SK-N-SH (cell line): ENCODE data around the gene DARS2. TPM values are rescaled to one million over a fixed set of nuclear protein-coding genes. Genes with fewer than 3 reads are reported as not detected.

ENCODE experiments used
- CTCF ChIA-PET: fragments of 300-600, 350-600 bp; formaldehyde crosslinking; extraction: SDS; loops from one replicate; lab custom pipeline; 2021; lab: Yijun Ruan, JAX
- POLR2A ChIA-PET: fragments of 350-600 bp; sonication (Branson Sonifier 250); formaldehyde crosslinking; extraction: SDS; loops from one replicate; lab custom pipeline; 2020; ENCODE audit warnings: antibody characterized with exemption, inconsistent platforms; lab: Yijun Ruan, JAX
- DNase-seq: peaks from one replicate; pipeline ENCODE4 v3.0.0; 2012
- H2AFZ ChIP-seq: fragments of 200-600 bp; sonication (generic); 2 replicates; pipeline ENCODE4 v1.8.1; 2016; ENCODE audit warnings: antibody characterized with exemption, mild to moderate bottlenecking, low read depth
- H3F3A ChIP-seq: fragments of 200-600 bp; sonication (generic); replicated peaks from 2 replicates; pipeline ENCODE3; 2016; ENCODE audit warnings: antibody characterized with exemption, mild to moderate bottlenecking; ENCODE audit not compliant: insufficient read depth
- H3K27ac ChIP-seq, 2 experiments: fragments of 200-500 bp in 1 of 2; fragments of 200-600 bp in 1 of 2; sonication (Bioruptor generic) in 1 of 2; sonication (generic), shearing (Covaris generic) in 1 of 2; 2 replicates each; pipeline versions ENCODE4 v1.5.1 to v1.6.1; 2014 to 2016; ENCODE audit warnings: low read depth in 2 of 2, inconsistent platforms in 1 of 2, low read length in 1 of 2, mild to moderate bottlenecking in 1 of 2, mixed read lengths in 1 of 2
- H3K27me3 ChIP-seq: fragments of 200-600 bp; sonication (generic), shearing (Covaris generic); 2 replicates; pipeline ENCODE4 v1.6.1; 2016; ENCODE audit warnings: mixed run types; ENCODE audit not compliant: insufficient read depth
- H3K36me3 ChIP-seq, 2 experiments: fragments of 200-500 bp in 1 of 2; fragments of 200-600 bp in 1 of 2; sonication (Bioruptor generic) in 1 of 2; sonication (generic) in 1 of 2; replicated peaks in 1 of 2; 2 replicates each; pipeline versions ENCODE3 to v1.5.1; 2014 to 2016; ENCODE audit warnings: low read length in 1 of 2, mild to moderate bottlenecking in 1 of 2; ENCODE audit not compliant: insufficient read depth in 2 of 2, control insufficient read depth in 1 of 2
- H3K4me1 ChIP-seq, 2 experiments: fragments of 200-500 bp in 1 of 2; fragments of 200-600 bp in 1 of 2; sonication (Bioruptor generic) in 1 of 2; sonication (generic), shearing (Covaris generic) in 1 of 2; 2 replicates each; pipeline versions ENCODE4 v1.5.1 to v1.6.1; 2014 to 2016; ENCODE audit warnings: low read depth in 1 of 2, low read length in 1 of 2, mixed run types in 1 of 2; ENCODE audit not compliant: insufficient read depth in 2 of 2, control insufficient read depth in 1 of 2
- H3K4me2 ChIP-seq: fragments of 200-600 bp; sonication (generic), shearing (Covaris generic); 2 replicates; pipeline ENCODE4 v1.6.1; 2017; ENCODE audit warnings: mixed run types
- H3K4me3 ChIP-seq, 2 experiments: fragments of 200-500 bp in 1 of 2; fragments of 200-600 bp in 1 of 2; sonication (Bioruptor generic) in 1 of 2; sonication (generic), shearing (Covaris generic) in 1 of 2; 2 replicates each; pipeline versions ENCODE4 v1.5.1 to v1.8.1; 2014 to 2016; ENCODE audit warnings: low read depth in 2 of 2, inconsistent platforms in 1 of 2, low read length in 1 of 2, mild to moderate bottlenecking in 1 of 2, mixed read lengths in 1 of 2, moderate library complexity in 1 of 2
- H3K79me2 ChIP-seq: fragments of 200-600 bp; sonication (generic); 2 replicates; pipeline ENCODE4 v1.8.1; 2017; ENCODE audit warnings: mild to moderate bottlenecking; ENCODE audit not compliant: insufficient read depth
- H3K9ac ChIP-seq: fragments of 200-600 bp; sonication (generic); 2 replicates; pipeline ENCODE4 v1.6.1; 2017; ENCODE audit warnings: mixed run types
- H3K9me2 ChIP-seq: fragments of 200-600 bp; sonication (generic); 2 replicates; pipeline ENCODE4 v1.6.1; 2017; ENCODE audit warnings: mixed run types
- H3K9me3 ChIP-seq: fragments of 200-600 bp; sonication (generic); 2 replicates; pipeline ENCODE4 v1.6.1; 2017; ENCODE audit warnings: mixed run types, mild to moderate bottlenecking, moderate library complexity
- H4K20me1 ChIP-seq: fragments of 200-600 bp; sonication (generic); 2 replicates; pipeline ENCODE4 v1.6.1; 2017; ENCODE audit warnings: mild to moderate bottlenecking, mixed run types; ENCODE audit not compliant: insufficient read depth
- CHD2 ChIP-seq: fragments of 150-350 bp; IDR thresholded peaks from 2 replicates; pipeline ENCODE4 v1.6.1; 2018; ENCODE audit warnings: low read length; ENCODE audit not compliant: partially characterized antibody
- EP300 ChIP-seq, 2 experiments: IDR thresholded peaks; 2 replicates each; pipeline versions ENCODE4 v1.4.0 to v1.6.1; 2012; ENCODE audit warnings: borderline replicate concordance in 1 of 2, low read depth in 1 of 2, low read length in 1 of 2
- EZH2phosphoT487 ChIP-seq: fragments of 200-600 bp; sonication (generic); IDR thresholded peaks from 2 replicates; pipeline ENCODE4 v1.6.1; 2017; ENCODE audit warnings: low read depth, mixed run types, mild to moderate bottlenecking, antibody characterized with exemption, moderate library complexity, borderline replicate concordance
- FOXJ3 ChIP-seq: sonication (generic); formaldehyde crosslinking; IDR thresholded peaks from 2 replicates; pipeline ENCODE4 v1.5.1; 2020; ENCODE audit warnings: mild to moderate bottlenecking, missing genetic modification reagents
- FOXM1 ChIP-seq: IDR thresholded peaks from 2 replicates; pipeline ENCODE4 v1.4.0; 2012; ENCODE audit warnings: low read depth, mild to moderate bottlenecking
- JUND ChIP-seq: IDR thresholded peaks from 2 replicates; pipeline ENCODE4 v1.4.0; 2012
- MEF2A ChIP-seq: IDR thresholded peaks from 2 replicates; pipeline ENCODE4 v1.4.0; 2012; ENCODE audit warnings: low read depth, borderline replicate concordance
- MXI1 ChIP-seq: IDR thresholded peaks from 2 replicates; pipeline ENCODE4 v1.6.1; 2012; ENCODE audit warnings: mild to moderate bottlenecking, low read depth, low read length, improper control_type of control experiment
- NFIC ChIP-seq: IDR thresholded peaks from 2 replicates; pipeline ENCODE4 v1.4.0; 2012; ENCODE audit warnings: borderline replicate concordance
- NRF1 ChIP-seq: IDR thresholded peaks from 2 replicates; pipeline ENCODE4 v1.6.1; 2012; ENCODE audit warnings: low read depth, mild to moderate bottlenecking, low read length
- RAD21 ChIP-seq: IDR thresholded peaks from 2 replicates; pipeline ENCODE4 v1.6.1; 2012; ENCODE audit warnings: mild to moderate bottlenecking, low read length
- RCOR1 ChIP-seq: fragments of 150-350 bp; IDR thresholded peaks from 2 replicates; pipeline ENCODE4 v1.6.1; 2017; ENCODE audit warnings: antibody characterized with exemption, low read length
- SMC3 ChIP-seq: IDR thresholded peaks from 2 replicates; pipeline ENCODE4 v1.6.1; 2012; ENCODE audit warnings: low read depth, low read length, improper control_type of control experiment
- TAF1 ChIP-seq: IDR thresholded peaks from 2 replicates; pipeline ENCODE4 v1.6.1; 2012; ENCODE audit warnings: low read depth, mild to moderate bottlenecking, low read length, moderate library complexity, borderline replicate concordance
- TEAD4 ChIP-seq: IDR thresholded peaks from 2 replicates; pipeline ENCODE4 v1.4.0; 2012; ENCODE audit warnings: mild to moderate bottlenecking, borderline replicate concordance; ENCODE audit not compliant: insufficient read depth
- YY1 ChIP-seq: IDR thresholded peaks from 2 replicates; pipeline ENCODE4 v1.4.0; 2012; ENCODE audit warnings: low read depth, mild to moderate bottlenecking
- WGBS: methylation state at CpG from one replicate; pipeline ENCODE4 v1.1.6; 2017; ENCODE audit warnings: low lambda C conversion rate; 5-methylcytosine and 5-hydroxymethylcytosine counted together
- polyA plus RNA-seq, 3 experiments: library from polyadenylated mRNA; depleted of rRNA; stranded (reverse); fragments of >200 nt; gene quantifications; 2 replicates each; pipeline ENCODE4 v1.2.3, GENCODE V29; 2012
- TF ChIP-seq, protein P1 (sequence below): IDR thresholded peaks from 2 replicates; pipeline ENCODE4 v1.4.0; 2012; ENCODE audit warnings: low read depth, borderline replicate concordance
- TF ChIP-seq, protein P2 (sequence below): IDR thresholded peaks from 2 replicates; pipeline ENCODE4 v1.6.1; 2012; ENCODE audit warnings: mild to moderate bottlenecking, low read depth, low read length, moderate library complexity

Gene DARS2
- polyA plus RNA-seq, 1 of the 3 experiments (the other 2 are of a cell fraction), result 17.1 TPM

DNA sequence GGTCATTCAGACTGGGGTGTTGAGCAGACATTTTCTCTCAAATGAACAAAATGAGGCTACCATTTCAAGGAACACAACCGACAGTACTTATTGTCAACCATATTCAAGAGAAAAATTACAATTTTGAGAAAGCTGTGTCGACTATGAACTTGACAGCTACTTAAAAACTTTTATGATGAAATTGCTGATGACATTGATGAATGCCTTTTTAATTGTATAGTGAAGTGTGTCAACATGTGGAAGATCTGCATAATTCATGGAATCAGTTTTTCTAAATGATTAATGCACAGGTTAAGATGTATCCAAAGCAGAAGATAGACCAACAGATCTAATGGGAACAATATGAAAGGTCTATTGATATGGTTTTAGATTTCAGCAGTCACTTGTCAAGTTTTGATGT lies 34.6 kb upstream of the DARS2 start:
- H3K27me3 ChIP-seq, result no peaks in the 10 kb centered on the region
- WGBS, result 92% methylated on average over 2 of the region's 2 CpGs
- no peaks in the 10 kb centered on the region for H3K79me2 ChIP-seq
- no peaks in the 10 kb centered on the region for H3K9me3 ChIP-seq
- POLR2A ChIA-PET, result no interaction called here
- no peaks in the 10 kb centered on the region for H3K9me2 ChIP-seq
- H3K4me3 ChIP-seq, result no peak overlapping the region
- H3K27ac ChIP-seq, result no peak overlapping the region
- H3K4me2 ChIP-seq, result no peak overlapping the region
- H4K20me1 ChIP-seq, result no peaks in the 10 kb centered on the region
- no peak for DNase-seq
- peaks cover 35 to 44% of the 10 kb centered on the region in 2 experiments for H3K36me3 ChIP-seq
- no peak overlapping the region for H2AFZ ChIP-seq
- no peak overlapping the region for H3K9ac ChIP-seq
- TF ChIP-seq, protein P1, sequence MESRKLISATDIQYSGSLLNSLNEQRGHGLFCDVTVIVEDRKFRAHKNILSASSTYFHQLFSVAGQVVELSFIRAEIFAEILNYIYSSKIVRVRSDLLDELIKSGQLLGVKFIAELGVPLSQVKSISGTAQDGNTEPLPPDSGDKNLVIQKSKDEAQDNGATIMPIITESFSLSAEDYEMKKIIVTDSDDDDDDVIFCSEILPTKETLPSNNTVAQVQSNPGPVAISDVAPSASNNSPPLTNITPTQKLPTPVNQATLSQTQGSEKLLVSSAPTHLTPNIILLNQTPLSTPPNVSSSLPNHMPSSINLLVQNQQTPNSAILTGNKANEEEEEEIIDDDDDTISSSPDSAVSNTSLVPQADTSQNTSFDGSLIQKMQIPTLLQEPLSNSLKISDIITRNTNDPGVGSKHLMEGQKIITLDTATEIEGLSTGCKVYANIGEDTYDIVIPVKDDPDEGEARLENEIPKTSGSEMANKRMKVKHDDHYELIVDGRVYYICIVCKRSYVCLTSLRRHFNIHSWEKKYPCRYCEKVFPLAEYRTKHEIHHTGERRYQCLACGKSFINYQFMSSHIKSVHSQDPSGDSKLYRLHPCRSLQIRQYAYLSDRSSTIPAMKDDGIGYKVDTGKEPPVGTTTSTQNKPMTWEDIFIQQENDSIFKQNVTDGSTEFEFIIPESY, result no peak
- TF ChIP-seq MEF2A (no peak), MXI1 (no peak), CHD2 (no peak), NRF1 (no peak), RCOR1 (no peak), TAF1 (no peak), SMC3 (no peak), EP300 (IDR thresholded peaks at IDR 0.05; ENCODE audit: borderline replicate concordance in 1 of 2, low read depth in 1 of 2, low read length in 1 of 2) (no peak), YY1 (no peak), RAD21 (no peak), NFIC (no peak), FOXJ3 (CRISPR knock-in tag) (no peak), EZH2phosphoT487 (no peak), TEAD4 (no peak), FOXM1 (no peak), JUND (no peak)
- TF ChIP-seq, protein P2, sequence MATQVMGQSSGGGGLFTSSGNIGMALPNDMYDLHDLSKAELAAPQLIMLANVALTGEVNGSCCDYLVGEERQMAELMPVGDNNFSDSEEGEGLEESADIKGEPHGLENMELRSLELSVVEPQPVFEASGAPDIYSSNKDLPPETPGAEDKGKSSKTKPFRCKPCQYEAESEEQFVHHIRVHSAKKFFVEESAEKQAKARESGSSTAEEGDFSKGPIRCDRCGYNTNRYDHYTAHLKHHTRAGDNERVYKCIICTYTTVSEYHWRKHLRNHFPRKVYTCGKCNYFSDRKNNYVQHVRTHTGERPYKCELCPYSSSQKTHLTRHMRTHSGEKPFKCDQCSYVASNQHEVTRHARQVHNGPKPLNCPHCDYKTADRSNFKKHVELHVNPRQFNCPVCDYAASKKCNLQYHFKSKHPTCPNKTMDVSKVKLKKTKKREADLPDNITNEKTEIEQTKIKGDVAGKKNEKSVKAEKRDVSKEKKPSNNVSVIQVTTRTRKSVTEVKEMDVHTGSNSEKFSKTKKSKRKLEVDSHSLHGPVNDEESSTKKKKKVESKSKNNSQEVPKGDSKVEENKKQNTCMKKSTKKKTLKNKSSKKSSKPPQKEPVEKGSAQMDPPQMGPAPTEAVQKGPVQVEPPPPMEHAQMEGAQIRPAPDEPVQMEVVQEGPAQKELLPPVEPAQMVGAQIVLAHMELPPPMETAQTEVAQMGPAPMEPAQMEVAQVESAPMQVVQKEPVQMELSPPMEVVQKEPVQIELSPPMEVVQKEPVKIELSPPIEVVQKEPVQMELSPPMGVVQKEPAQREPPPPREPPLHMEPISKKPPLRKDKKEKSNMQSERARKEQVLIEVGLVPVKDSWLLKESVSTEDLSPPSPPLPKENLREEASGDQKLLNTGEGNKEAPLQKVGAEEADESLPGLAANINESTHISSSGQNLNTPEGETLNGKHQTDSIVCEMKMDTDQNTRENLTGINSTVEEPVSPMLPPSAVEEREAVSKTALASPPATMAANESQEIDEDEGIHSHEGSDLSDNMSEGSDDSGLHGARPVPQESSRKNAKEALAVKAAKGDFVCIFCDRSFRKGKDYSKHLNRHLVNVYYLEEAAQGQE, result no peak
- TF ChIP-seq, all 33 proteins: peak for 0
- peaks cover 0 to 3% of the 10 kb centered on the region in 2 experiments; a peak in 1 of 4 replicates for H3K4me1 ChIP-seq
- H3F3A ChIP-seq, result peaks cover 6% of the 10 kb centered on the region
- CTCF ChIA-PET, result interaction anchor here (0.9 to 1.0 kb wide), 2 partner anchors 16 to 424 kb away, joined by 3 read pairs; no protein-coding TSS in a partner anchor
